ENCODE results near the gene NR2F1-AS1.

Gene NR2F1-AS1

DNA sequence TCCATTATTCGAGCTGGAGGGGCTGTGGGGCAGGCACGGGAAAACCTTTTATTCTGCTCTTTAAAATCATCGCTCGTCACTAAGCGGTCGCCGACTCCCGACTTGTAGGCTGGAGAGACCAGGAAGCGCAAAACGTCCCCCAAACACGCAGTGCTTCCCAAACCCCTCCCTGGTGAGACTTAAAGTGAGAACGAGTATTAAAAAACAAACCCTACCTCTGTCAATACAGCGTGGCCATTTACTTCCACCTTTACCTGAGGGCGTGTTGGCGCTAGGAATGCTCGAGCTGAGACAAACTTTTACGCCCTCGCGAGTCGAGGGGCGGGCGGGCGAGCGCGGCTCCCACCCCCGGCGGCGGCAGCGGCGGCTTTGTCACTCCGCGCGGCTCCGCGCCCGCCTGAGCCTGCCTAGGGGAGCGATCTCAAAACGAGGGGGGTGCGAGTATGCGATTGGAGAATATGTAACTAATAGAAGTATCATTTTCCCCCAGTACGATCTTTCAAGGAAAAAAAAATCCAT is at the start of gene NR2F1-AS1:
Gene NR2F1-AS1 (minus strand): TSS at position 293 of the 519 bp plus-strand sequence.
- ChIA-PET CTCF (interaction anchor here (0.6 to 0.9 kb wide), 7 partner anchors 22 to 760 kb away, joined by 3 to 4 read pairs (median 3); no protein-coding TSS in a partner anchor), POLR2A (ENCODE audit: low non-redundant PET) (no interaction called here)
- no peak within 1 kb of the TSS for H3K27ac ChIP-seq
- no peak for TF ChIP-seq CTCF (conservative IDR thresholded peaks at IDR 0.05; ENCODE audit: low read depth)
- DNase-seq (ENCODE audit: low spot score), result peak; percentile 28

GRCh38 chr5:93626801-93627200 is 45.8 kb upstream of the NR2F1-AS1 start:
- no peak for DNase-seq (ENCODE audit: low spot score)
- ChIA-PET POLR2A (ENCODE audit: low non-redundant PET) (no interaction called here), CTCF (no interaction called here)
- TF ChIP-seq CTCF (conservative IDR thresholded peaks at IDR 0.05; ENCODE audit: low read depth), result no peak
- H3K27ac ChIP-seq, result no peak overlapping the region

- no peak for TF ChIP-seq CTCF (conservative IDR thresholded peaks at IDR 0.05; ENCODE audit: low read depth)
- H3K27ac ChIP-seq, result no peak overlapping the region
- ChIA-PET POLR2A (ENCODE audit: low non-redundant PET) (no interaction called here), CTCF (interaction anchor here (0.6 kb wide), 1 partner anchor 11 kb away, joined by 4 read pairs; no protein-coding TSS in a partner anchor)
- DNase-seq (ENCODE audit: low spot score), result no peak
These were observed 42.1 kb upstream of the NR2F1-AS1 start for GRCh38 chr5:93623153-93623552.

DNA sequence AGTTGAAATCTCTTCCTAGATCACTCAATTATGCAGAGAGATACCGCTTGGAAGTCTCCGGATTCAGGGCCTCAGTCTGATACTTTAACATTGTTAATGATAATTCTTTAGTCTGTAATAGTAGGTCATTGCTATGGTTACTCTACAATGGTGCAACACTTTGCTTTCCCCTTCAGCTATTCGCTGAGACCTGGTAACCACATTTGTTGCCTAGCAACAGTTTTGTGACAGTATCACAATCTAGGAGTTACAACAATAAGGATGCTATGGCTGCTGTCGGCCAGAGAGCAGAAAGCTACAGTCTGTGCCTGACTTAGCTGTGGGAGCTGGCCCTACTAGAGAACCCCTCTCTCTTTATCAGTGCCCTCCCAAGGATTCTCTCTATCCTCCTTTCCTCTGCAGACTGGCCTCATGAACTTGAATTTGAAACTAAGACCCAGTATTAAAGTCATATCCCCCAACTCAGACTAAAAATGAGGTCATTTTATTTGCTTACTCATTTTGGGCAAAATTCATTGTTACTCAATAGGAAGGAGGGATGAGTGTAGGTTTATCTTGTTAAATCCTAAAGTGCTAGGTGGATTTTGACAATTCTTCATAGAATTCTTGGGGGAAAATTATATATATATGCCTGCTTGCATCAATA is 41.3 kb upstream of the NR2F1-AS1 start:
- ChIA-PET CTCF (interaction anchor here (0.5 to 1.5 kb wide), 2 partner anchors 15 to 102 kb away, joined by 3 to 6 read pairs; no protein-coding TSS in a partner anchor), POLR2A (ENCODE audit: low non-redundant PET) (interaction anchor here (0.5 kb wide), 1 partner anchor 1062 kb away, joined by 5 read pairs; no protein-coding TSS in a partner anchor)
- TF ChIP-seq CTCF (conservative IDR thresholded peaks at IDR 0.05; ENCODE audit: low read depth), result no peak
- DNase-seq (ENCODE audit: low spot score), result no peak
- no peak overlapping the region for H3K27ac ChIP-seq

GRCh38 chr5:93621327-93621798 is 40.3 kb upstream of the NR2F1-AS1 start:
- POLR2A ChIA-PET (ENCODE audit: low non-redundant PET), result no interaction called here
- TF ChIP-seq CTCF (conservative IDR thresholded peaks at IDR 0.05; ENCODE audit: low read depth), result no peak
- CTCF ChIA-PET, result interaction anchor here (1.1 to 1.8 kb wide), 3 partner anchors 9 to 180 kb away, joined by 4 to 6 read pairs (median 6); no protein-coding TSS in a partner anchor
- peak overlapping the region; percentile 76 for H3K27ac ChIP-seq
- peak; percentile 57 for DNase-seq (ENCODE audit: low spot score)

GRCh38 chr5:93620487-93621326 is 39.7 kb upstream of the NR2F1-AS1 start:
- TF ChIP-seq CTCF (conservative IDR thresholded peaks at IDR 0.05; ENCODE audit: low read depth), result peak; percentile 35
- POLR2A ChIA-PET (ENCODE audit: low non-redundant PET), result no interaction called here
- peak; percentile 75 for DNase-seq (ENCODE audit: low spot score)
- CTCF ChIA-PET, result interaction anchor here (1.1 to 1.8 kb wide), 3 partner anchors 8 to 180 kb away, joined by 4 to 6 read pairs (median 6); no protein-coding TSS in a partner anchor
- H3K27ac ChIP-seq, result peak overlapping the region; percentile 76
